SK-N-SH (cell line): Measurements from ENCODE around the gene CRB2.

ENCODE experiments used
- EZH2phosphoT487 ChIP-seq: fragments of 200-600 bp; sonication (generic); IDR thresholded peaks from 2 replicates; pipeline ENCODE4 v1.6.1; 2017; ENCODE audit warnings: low read depth, mixed run types, mild to moderate bottlenecking, antibody characterized with exemption, moderate library complexity, borderline replicate concordance
- JUND ChIP-seq: IDR thresholded peaks from 2 replicates; pipeline ENCODE4 v1.4.0; 2012
- RFX5 ChIP-seq: IDR thresholded peaks from 2 replicates; pipeline ENCODE4 v1.6.1; 2012; ENCODE audit warnings: mild to moderate bottlenecking, improper control_type of control experiment, low read length
- RXRA ChIP-seq: IDR thresholded peaks from 2 replicates; pipeline ENCODE4 v1.4.0; 2012; ENCODE audit warnings: low read depth, mild to moderate bottlenecking, borderline replicate concordance
- SIN3A ChIP-seq: IDR thresholded peaks from 2 replicates; pipeline ENCODE4 v1.6.1; 2012; ENCODE audit warnings: low read depth, mild to moderate bottlenecking, low read length, moderate library complexity, borderline replicate concordance
- SMC3 ChIP-seq: IDR thresholded peaks from 2 replicates; pipeline ENCODE4 v1.6.1; 2012; ENCODE audit warnings: low read depth, low read length, improper control_type of control experiment
- USF1 ChIP-seq: IDR thresholded peaks from 2 replicates; pipeline ENCODE4 v1.4.0; 2012; ENCODE audit warnings: low read depth, borderline replicate concordance

- TF ChIP-seq SIN3A (no peak), JUND (no peak), EZH2phosphoT487 (no peak), RFX5 (no peak), USF1 (no peak), RXRA (no peak), SMC3 (no peak)
These were observed 20.4 kb downstream of the CRB2 start for GRCh38 chr9:123376218-123377071.
